ENCODE measurements around the gene CAPN14.

The CAPN14 gene

DNA sequence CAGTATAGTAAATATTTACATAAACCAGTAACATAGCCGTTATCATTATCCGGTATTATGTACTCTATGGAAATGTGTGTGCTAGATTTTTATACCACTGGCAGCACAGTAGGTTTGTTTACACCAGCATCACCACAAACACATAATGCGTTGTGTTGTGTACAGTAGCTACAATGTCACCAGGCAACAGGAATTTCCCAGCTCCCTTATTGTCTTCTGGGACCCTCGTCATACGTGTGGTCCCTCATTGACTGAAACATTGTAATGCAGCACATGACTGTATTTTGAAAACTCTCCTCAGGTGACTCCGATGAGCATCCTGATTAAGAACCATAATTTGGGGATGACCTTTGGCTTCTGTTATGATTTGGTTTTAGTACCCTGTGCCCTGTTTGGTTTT lies 47.9 kb upstream of the CAPN14 start (continued):
- TF ChIP-seq ZBTB20 (tag by site-specific recombination; IDR thresholded peaks at IDR 0.05) (no peak), ZNF169 (tag by site-specific recombination; IDR thresholded peaks at IDR 0.05) (no peak), ZNF211 (tag by site-specific recombination; IDR thresholded peaks at IDR 0.05; ENCODE audit: low read depth) (no peak), ZNF747 (tag by site-specific recombination; IDR thresholded peaks at IDR 0.05) (no peak)

DNA sequence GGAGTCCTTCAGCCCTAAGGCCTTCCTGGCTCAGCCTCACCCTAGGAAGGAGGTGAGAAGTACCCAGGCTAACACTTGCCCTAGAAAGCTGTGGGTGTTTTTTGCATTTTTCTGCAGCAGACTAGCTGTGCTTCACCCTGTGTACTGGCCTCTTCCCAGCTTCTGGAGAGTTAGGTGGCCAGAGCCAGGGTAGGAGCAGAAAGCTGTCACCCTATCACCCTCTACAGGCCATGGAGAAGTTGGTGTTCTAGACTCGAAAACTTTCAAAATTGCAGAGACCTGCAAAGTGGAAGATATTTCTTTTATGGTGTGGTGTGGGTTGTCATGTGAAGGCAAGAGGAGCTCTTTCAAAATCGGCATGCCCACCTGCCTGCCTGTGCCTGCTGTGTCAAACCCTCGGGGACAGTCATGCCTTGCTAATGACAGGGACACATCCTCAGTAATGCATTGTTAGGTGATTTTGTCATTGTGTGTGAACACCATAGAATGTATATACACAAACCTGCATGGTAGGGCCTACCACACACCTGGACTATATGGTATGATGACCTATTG lies 46.4 kb upstream of the CAPN14 start:
- Histone ChIP-seq H3K4me3 (ENCODE audit: low read depth, low read length) (no peak overlapping the region), H3K4me1 (ENCODE audit: control insufficient read depth, insufficient read depth, low read length) (no peaks in the 10 kb centered on the region), H3K9me3 (ENCODE audit: control insufficient read depth, insufficient read depth, low read depth, low read length) (no peaks in the 10 kb centered on the region), H3K36me3 (ENCODE audit: control insufficient read depth in 2 of 2, insufficient read depth in 1 of 2, low read length in 2 of 2) (peaks cover 0 to 30% of the 10 kb centered on the region in 2 experiments; a peak in 1 of 3 replicates), H3K27ac (ENCODE audit: extremely low read depth, low read depth, low read length) (no peak overlapping the region)
- ChIA-PET POLR2A (no interaction called here), CTCF (interaction anchor here (0.7 kb wide), 1 partner anchor 30 kb away, joined by 3 read pairs; the partner anchor contains the start of gene EHD3)
- TF ChIP-seq ZNF791 (tag by site-specific recombination; IDR thresholded peaks at IDR 0.05), result no peak
- TF ChIP-seq HOXC10 (CRISPR knock-in tag; IDR thresholded peaks at IDR 0.05), result no peak

DNA sequence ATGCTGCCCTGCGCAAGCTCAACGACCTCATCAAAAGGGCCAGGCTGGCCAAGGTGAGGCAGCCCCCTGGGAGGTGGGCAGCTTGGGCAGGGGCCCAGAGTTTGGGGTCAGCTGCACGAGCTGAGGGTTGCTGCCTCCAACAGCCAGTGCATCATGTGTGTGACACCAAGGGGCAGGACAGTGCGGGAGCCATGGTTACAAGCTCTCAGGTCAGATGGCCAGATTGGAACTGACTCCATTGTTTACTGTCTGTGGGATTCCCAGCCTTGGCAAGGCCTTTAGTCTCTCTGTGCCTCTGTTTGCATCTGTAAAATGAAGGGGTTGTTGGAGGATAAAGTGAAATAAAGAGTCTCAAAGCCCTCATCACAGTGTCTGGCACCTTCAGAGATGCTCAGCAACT lies 43.6 kb upstream of the CAPN14 start:
- Histone ChIP-seq H3K9me3 (ENCODE audit: control insufficient read depth, insufficient read depth, low read depth, low read length) (no peaks in the 10 kb centered on the region), H3K36me3 (ENCODE audit: control insufficient read depth in 2 of 2, insufficient read depth in 1 of 2, low read length in 2 of 2) (peaks cover 0 to 27% of the 10 kb centered on the region in 2 experiments; a peak in 1 of 3 replicates), H3K4me1 (ENCODE audit: control insufficient read depth, insufficient read depth, low read length) (0 out of 2 replicates have a peak, but pooled peaks cover 4% of the 10 kb centered on the region), H3K4me3 (ENCODE audit: low read depth, low read length) (no peak overlapping the region), H3K27ac (ENCODE audit: extremely low read depth, low read depth, low read length) (no peak overlapping the region)
- ChIA-PET POLR2A (no interaction called here), CTCF (interaction anchor here (0.7 to 1.5 kb wide), 2 partner anchors 27 to 72 kb away, joined by 4 to 5 read pairs; partner anchors contain the start of gene EHD3)
- no peak for TF ChIP-seq ZNF521 (tag by site-specific recombination; IDR thresholded peaks at IDR 0.05)
- TF ChIP-seq GLIS1 (tag by site-specific recombination; IDR thresholded peaks at IDR 0.05), result no peak
- TF ChIP-seq ZNF169 (tag by site-specific recombination; IDR thresholded peaks at IDR 0.05), result no peak
- TF ChIP-seq ZBTB21 (tag by site-specific recombination; IDR thresholded peaks at IDR 0.05), result no peak
- no peak for TF ChIP-seq ZNF114 (tag by site-specific recombination; IDR thresholded peaks at IDR 0.05)
- no peak for TF ChIP-seq ZNF19 (tag by site-specific recombination; IDR thresholded peaks at IDR 0.05; ENCODE audit: low read depth)
- TF ChIP-seq ZFP69B (tag by site-specific recombination; IDR thresholded peaks at IDR 0.05), result no peak

DNA sequence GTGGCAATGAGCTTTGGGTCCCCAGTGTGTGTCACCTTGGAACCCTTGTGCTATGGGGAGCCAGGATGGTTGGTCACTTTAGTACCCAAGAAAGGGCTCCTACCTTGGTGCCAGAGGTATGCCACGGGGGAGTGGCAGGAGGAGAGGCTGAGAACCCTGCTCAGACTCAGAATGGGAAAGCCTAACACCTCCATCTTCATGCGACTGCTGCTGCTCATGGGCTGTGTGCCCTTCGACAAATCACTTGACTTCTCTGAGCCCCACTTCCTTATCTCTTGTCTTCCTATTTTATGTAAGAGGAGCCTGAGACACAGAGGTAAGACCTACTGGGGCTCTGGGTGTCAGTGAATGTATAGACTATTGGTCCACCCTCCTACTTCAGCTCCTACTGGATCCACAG lies 41.8 kb upstream of the CAPN14 start:
- ChIA-PET CTCF (no interaction called here), POLR2A (no interaction called here)
- TF ChIP-seq ZNF324 (tag by site-specific recombination; IDR thresholded peaks at IDR 0.05), result no peak
- no peak for TF ChIP-seq FEZF1 (tag by site-specific recombination; IDR thresholded peaks at IDR 0.05)
- no peak for TF ChIP-seq ZNF174 (tag by site-specific recombination; IDR thresholded peaks at IDR 0.05)
- TF ChIP-seq, protein P1, sequence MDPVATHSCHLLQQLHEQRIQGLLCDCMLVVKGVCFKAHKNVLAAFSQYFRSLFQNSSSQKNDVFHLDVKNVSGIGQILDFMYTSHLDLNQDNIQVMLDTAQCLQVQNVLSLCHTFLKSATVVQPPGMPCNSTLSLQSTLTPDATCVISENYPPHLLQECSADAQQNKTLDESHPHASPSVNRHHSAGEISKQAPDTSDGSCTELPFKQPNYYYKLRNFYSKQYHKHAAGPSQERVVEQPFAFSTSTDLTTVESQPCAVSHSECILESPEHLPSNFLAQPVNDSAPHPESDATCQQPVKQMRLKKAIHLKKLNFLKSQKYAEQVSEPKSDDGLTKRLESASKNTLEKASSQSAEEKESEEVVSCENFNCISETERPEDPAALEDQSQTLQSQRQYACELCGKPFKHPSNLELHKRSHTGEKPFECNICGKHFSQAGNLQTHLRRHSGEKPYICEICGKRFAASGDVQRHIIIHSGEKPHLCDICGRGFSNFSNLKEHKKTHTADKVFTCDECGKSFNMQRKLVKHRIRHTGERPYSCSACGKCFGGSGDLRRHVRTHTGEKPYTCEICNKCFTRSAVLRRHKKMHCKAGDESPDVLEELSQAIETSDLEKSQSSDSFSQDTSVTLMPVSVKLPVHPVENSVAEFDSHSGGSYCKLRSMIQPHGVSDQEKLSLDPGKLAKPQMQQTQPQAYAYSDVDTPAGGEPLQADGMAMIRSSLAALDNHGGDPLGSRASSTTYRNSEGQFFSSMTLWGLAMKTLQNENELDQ (tag by site-specific recombination; IDR thresholded peaks at IDR 0.05; ENCODE audit: low read depth), result no peak
- no peak for TF ChIP-seq ZNF621 (tag by site-specific recombination; IDR thresholded peaks at IDR 0.05)
- no peak for TF ChIP-seq ZNF658 (tag by site-specific recombination; IDR thresholded peaks at IDR 0.05)
- no peak for TF ChIP-seq BCL11A (tag by site-specific recombination; IDR thresholded peaks at IDR 0.05; ENCODE audit: low read depth)
- TF ChIP-seq, protein P2, sequence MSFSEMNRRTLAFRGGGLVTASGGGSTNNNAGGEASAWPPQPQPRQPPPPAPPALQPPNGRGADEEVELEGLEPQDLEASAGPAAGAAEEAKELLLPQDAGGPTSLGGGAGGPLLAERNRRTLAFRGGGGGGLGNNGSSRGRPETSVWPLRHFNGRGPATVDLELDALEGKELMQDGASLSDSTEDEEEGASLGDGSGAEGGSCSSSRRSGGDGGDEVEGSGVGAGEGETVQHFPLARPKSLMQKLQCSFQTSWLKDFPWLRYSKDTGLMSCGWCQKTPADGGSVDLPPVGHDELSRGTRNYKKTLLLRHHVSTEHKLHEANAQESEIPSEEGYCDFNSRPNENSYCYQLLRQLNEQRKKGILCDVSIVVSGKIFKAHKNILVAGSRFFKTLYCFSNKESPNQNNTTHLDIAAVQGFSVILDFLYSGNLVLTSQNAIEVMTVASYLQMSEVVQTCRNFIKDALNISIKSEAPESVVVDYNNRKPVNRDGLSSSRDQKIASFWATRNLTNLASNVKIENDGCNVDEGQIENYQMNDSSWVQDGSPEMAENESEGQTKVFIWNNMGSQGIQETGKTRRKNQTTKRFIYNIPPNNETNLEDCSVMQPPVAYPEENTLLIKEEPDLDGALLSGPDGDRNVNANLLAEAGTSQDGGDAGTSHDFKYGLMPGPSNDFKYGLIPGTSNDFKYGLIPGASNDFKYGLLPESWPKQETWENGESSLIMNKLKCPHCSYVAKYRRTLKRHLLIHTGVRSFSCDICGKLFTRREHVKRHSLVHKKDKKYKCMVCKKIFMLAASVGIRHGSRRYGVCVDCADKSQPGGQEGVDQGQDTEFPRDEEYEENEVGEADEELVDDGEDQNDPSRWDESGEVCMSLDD (tag by site-specific recombination; IDR thresholded peaks at IDR 0.05), result no peak
- TF ChIP-seq MZF1 (tag by site-specific recombination; IDR thresholded peaks at IDR 0.05; ENCODE audit: borderline replicate concordance), result no peak
- no peak for TF ChIP-seq ZNF670 (tag by site-specific recombination; IDR thresholded peaks at IDR 0.05; ENCODE audit: low read depth)
- TF ChIP-seq, protein P3, sequence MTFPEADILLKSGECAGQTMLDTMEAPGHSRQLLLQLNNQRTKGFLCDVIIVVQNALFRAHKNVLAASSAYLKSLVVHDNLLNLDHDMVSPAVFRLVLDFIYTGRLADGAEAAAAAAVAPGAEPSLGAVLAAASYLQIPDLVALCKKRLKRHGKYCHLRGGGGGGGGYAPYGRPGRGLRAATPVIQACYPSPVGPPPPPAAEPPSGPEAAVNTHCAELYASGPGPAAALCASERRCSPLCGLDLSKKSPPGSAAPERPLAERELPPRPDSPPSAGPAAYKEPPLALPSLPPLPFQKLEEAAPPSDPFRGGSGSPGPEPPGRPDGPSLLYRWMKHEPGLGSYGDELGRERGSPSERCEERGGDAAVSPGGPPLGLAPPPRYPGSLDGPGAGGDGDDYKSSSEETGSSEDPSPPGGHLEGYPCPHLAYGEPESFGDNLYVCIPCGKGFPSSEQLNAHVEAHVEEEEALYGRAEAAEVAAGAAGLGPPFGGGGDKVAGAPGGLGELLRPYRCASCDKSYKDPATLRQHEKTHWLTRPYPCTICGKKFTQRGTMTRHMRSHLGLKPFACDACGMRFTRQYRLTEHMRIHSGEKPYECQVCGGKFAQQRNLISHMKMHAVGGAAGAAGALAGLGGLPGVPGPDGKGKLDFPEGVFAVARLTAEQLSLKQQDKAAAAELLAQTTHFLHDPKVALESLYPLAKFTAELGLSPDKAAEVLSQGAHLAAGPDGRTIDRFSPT (tag by site-specific recombination; IDR thresholded peaks at IDR 0.05), result no peak
- Histone ChIP-seq H3K4me1 (ENCODE audit: control insufficient read depth, insufficient read depth, low read length) (0 out of 2 replicates have a peak, but pooled peaks cover 4% of the 10 kb centered on the region), H3K36me3 (ENCODE audit: control insufficient read depth in 2 of 2, insufficient read depth in 1 of 2, low read length in 2 of 2) (peaks cover 0 to 25% of the 10 kb centered on the region in 2 experiments; a peak in 1 of 3 replicates), H3K9me3 (ENCODE audit: control insufficient read depth, insufficient read depth, low read depth, low read length) (no peaks in the 10 kb centered on the region), H3K4me3 (ENCODE audit: low read depth, low read length) (no peak overlapping the region), H3K27ac (ENCODE audit: extremely low read depth, low read depth, low read length) (no peak overlapping the region)
